ENCODE results near the gene KIF2A. TPM values are rescaled to one million over a fixed set of nuclear protein-coding genes. Genes with fewer than 3 reads are reported as not detected.

The KIF2A gene
- total RNA-seq, 1 experiment from 2014 or later, result 86.1 TPM

DNA sequence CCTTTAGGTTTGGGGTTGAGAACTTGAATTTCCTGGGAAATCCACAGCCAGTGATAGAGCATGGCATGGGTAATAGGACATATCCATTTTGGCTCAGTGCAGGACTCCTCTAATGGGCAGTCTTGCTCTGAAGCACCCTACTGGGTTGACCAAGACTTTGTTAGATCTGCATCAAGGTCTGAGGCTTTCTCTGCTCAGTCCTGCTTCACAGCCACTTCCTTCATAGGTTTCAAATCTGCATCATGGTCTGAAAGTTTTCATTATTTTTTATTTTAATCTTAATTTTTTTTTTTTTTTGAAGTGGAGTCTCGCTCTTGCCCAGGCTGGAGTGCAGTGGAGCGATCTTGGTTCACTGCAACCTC is 36.5 kb downstream of the KIF2A start:
- no peak overlapping the region for H4K8ac ChIP-seq (replicated peaks; ENCODE audit: insufficient read length, low read depth, low read length)
- no peak overlapping the region for H3T11ph ChIP-seq (ENCODE audit: low read length)
- peaks cover 1 to 14% (median 3%) of the 10 kb centered on the region in 3 experiments; a peak in 5 of 7 replicates for H3K36me3 Mint-ChIP-seq (ENCODE audit: insufficient read depth in 1 of 3, low read depth in 3 of 3)
- WGBS (ENCODE audit: extremely low coverage, insufficient read length, low lambda C conversion rate), result no CpG with 5 or more reads among the region's 2 CpGs
- no peak overlapping the region for H3K23ac ChIP-seq (ENCODE audit: insufficient read length, low read depth, low read length)
- H3K9ac ChIP-seq (ENCODE audit: extremely low read depth, insufficient read length, low read length), result no peak overlapping the region
- no peak overlapping the region for H4K5ac ChIP-seq (ENCODE audit: insufficient read length, low read depth, low read length)
- H3K27ac ChIP-seq (ENCODE audit: insufficient read length, low read depth, low read length), result no peak overlapping the region
- no peak overlapping the region for H3K18ac ChIP-seq (ENCODE audit: insufficient read length, low read depth, low read length)
- H2BK5ac ChIP-seq (ENCODE audit: insufficient read length, low read length), result no peak overlapping the region
- H3K4me2 ChIP-seq (ENCODE audit: insufficient read depth, insufficient read length, low read length), result no peak overlapping the region
- H3K4me1 ChIP-seq (ENCODE audit: insufficient read depth, low read length), result no peaks in the 10 kb centered on the region
- no peaks in the 10 kb centered on the region for H3K27me3 ChIP-seq (ENCODE audit: insufficient read depth, low read length)
- no peak overlapping the region for H4K91ac ChIP-seq (ENCODE audit: insufficient read length, low read depth, low read length)
- peaks cover 0 to 3% of the 10 kb centered on the region in 2 experiments; a peak in 1 of 4 replicates for H3K4me1 Mint-ChIP-seq
- H3K4me3 Mint-ChIP-seq, result no peak overlapping the region
- no peak overlapping the region for H3K27ac Mint-ChIP-seq
- peaks cover 14% of the 10 kb centered on the region; the same call in 1 of the 2 replicates for H3K79me2 ChIP-seq (ENCODE audit: insufficient read depth, low read length)
- DNase-seq, result no peak
- H2AK5ac ChIP-seq (ENCODE audit: insufficient read length, low read length), result no peak overlapping the region
- no peak overlapping the region for H3K14ac ChIP-seq (ENCODE audit: insufficient read depth, low read length)
- H2BK20ac ChIP-seq (ENCODE audit: low read depth, low read length, poor library complexity, severe bottlenecking), result no peak overlapping the region
- H4K20me1 ChIP-seq (ENCODE audit: control insufficient read depth, insufficient read depth, insufficient read length), result no peaks in the 10 kb centered on the region
- TF ChIP-seq, protein P1, sequence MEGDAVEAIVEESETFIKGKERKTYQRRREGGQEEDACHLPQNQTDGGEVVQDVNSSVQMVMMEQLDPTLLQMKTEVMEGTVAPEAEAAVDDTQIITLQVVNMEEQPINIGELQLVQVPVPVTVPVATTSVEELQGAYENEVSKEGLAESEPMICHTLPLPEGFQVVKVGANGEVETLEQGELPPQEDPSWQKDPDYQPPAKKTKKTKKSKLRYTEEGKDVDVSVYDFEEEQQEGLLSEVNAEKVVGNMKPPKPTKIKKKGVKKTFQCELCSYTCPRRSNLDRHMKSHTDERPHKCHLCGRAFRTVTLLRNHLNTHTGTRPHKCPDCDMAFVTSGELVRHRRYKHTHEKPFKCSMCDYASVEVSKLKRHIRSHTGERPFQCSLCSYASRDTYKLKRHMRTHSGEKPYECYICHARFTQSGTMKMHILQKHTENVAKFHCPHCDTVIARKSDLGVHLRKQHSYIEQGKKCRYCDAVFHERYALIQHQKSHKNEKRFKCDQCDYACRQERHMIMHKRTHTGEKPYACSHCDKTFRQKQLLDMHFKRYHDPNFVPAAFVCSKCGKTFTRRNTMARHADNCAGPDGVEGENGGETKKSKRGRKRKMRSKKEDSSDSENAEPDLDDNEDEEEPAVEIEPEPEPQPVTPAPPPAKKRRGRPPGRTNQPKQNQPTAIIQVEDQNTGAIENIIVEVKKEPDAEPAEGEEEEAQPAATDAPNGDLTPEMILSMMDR (conservative IDR thresholded peaks at IDR 0.05), result no peak
- H2AFZ ChIP-seq (ENCODE audit: low read length), result no peak overlapping the region
- no peak overlapping the region for H2BK12ac ChIP-seq (ENCODE audit: insufficient read length, low read depth, low read length)
- H2BK120ac ChIP-seq (ENCODE audit: low read depth, low read length, poor library complexity, severe bottlenecking), result no peak overlapping the region
- no peaks in the 10 kb centered on the region for H3K27me3 Mint-ChIP-seq (ENCODE audit: low read depth)
- no peak overlapping the region for H2BK15ac ChIP-seq (ENCODE audit: low read depth, low read length)
- no peaks in the 10 kb centered on the region for H3K9me3 Mint-ChIP-seq
- no peaks in the 10 kb centered on the region for H3K23me2 ChIP-seq (ENCODE audit: insufficient read length, low read depth, low read length, poor library complexity, severe bottlenecking)
- no peak overlapping the region for H3K56ac ChIP-seq (ENCODE audit: insufficient read length, low read depth, low read length)
- H3K9me3 ChIP-seq (ENCODE audit: control insufficient read depth, low read depth, low read length), result no peaks in the 10 kb centered on the region
- H3K4ac ChIP-seq (ENCODE audit: low read depth, low read length), result no peak overlapping the region
- H3K79me1 ChIP-seq (ENCODE audit: insufficient read depth, low read depth, low read length, poor library complexity, severe bottlenecking), result peaks cover 5% of the 10 kb centered on the region

All from H9 (cell line).